ENCODE measurements around the gene OGT. TPM values are rescaled to one million over a fixed set of nuclear protein-coding genes. Genes with fewer than 3 reads are reported as not detected.

OGT gene
- total RNA-seq, 1 experiment from 2014 or later = 116 TPM

GRCh38 chrX:71563921-71564320, 31.0 kb downstream of the OGT start:
- Histone ChIP-seq H3K4me1 (ENCODE audit: insufficient read depth, low read length) (no peaks in the 10 kb centered on the region), H2BK15ac (ENCODE audit: low read depth, low read length) (no peak overlapping the region), H3K14ac (ENCODE audit: insufficient read depth, low read length) (no peak overlapping the region), H3K23me2 (ENCODE audit: insufficient read length, low read depth, low read length, poor library complexity, severe bottlenecking) (no peaks in the 10 kb centered on the region), H3K9me3 (ENCODE audit: control insufficient read depth, low read depth, low read length) (peaks cover 36% of the 10 kb centered on the region), H2BK120ac (ENCODE audit: low read depth, low read length, poor library complexity, severe bottlenecking) (no peak overlapping the region), H3K23ac (ENCODE audit: insufficient read length, low read depth, low read length) (no peak overlapping the region), H2AFZ (ENCODE audit: low read length) (no peak overlapping the region), H3K56ac (ENCODE audit: insufficient read length, low read depth, low read length) (no peak overlapping the region), H4K91ac (ENCODE audit: insufficient read length, low read depth, low read length) (no peak overlapping the region), H2BK12ac (ENCODE audit: insufficient read length, low read depth, low read length) (no peak overlapping the region), H4K5ac (ENCODE audit: insufficient read length, low read depth, low read length) (no peak overlapping the region), H3K9ac (ENCODE audit: extremely low read depth, insufficient read length, low read length) (no peak overlapping the region), H3K27me3 (ENCODE audit: insufficient read depth, low read length) (no peaks in the 10 kb centered on the region), H4K20me1 (ENCODE audit: control insufficient read depth, insufficient read depth, insufficient read length) (no peaks in the 10 kb centered on the region), H3K4me2 (ENCODE audit: insufficient read depth, insufficient read length, low read length) (no peak overlapping the region), H3T11ph (ENCODE audit: low read length) (no peak overlapping the region), H4K8ac (replicated peaks; ENCODE audit: insufficient read length, low read depth, low read length) (no peak overlapping the region), H3K27ac (ENCODE audit: insufficient read length, low read depth, low read length) (no peak overlapping the region), H2BK20ac (ENCODE audit: low read depth, low read length, poor library complexity, severe bottlenecking) (no peak overlapping the region), H2BK5ac (ENCODE audit: insufficient read length, low read length) (no peak overlapping the region), H3K79me2 (ENCODE audit: insufficient read depth, low read length) (no peaks in the 10 kb centered on the region), H3K18ac (ENCODE audit: insufficient read length, low read depth, low read length) (no peak overlapping the region), H3K4ac (ENCODE audit: low read depth, low read length) (no peak overlapping the region), H2AK5ac (ENCODE audit: insufficient read length, low read length) (no peak overlapping the region), H3K79me1 (ENCODE audit: insufficient read depth, low read depth, low read length, poor library complexity, severe bottlenecking) (no peaks in the 10 kb centered on the region)
- Mint-ChIP-seq H3K27me3 (ENCODE audit: low read depth) (no peaks in the 10 kb centered on the region; the same call in 1 of the 2 replicates), H3K4me1 (no peaks in the 10 kb centered on the region), H3K36me3 (ENCODE audit: insufficient read depth in 1 of 3, low read depth in 3 of 3) (peaks cover 58 to 91% (median 76%) of the 10 kb centered on the region in 3 experiments), H3K27ac (no peak overlapping the region), H3K9me3 (peaks cover 56 to 64% of the 10 kb centered on the region in 2 experiments), H3K4me3 (no peak overlapping the region)
- TF ChIP-seq CTCF (conservative IDR thresholded peaks at IDR 0.05) = no peak; the same call in 2 of the 3 replicates
- DNase-seq = no peak
- WGBS (ENCODE audit: extremely low coverage, insufficient read length, low lambda C conversion rate) = no CpG with 5 or more reads among the region's 1 CpG
